ENCODE measurements around the gene TMIGD2.

Gene TMIGD2

GRCh38 chr19:4298810-4299550, 3.2 kb downstream of the TMIGD2 start:
- H3K36me3 ChIP-seq (ENCODE audit: control insufficient read depth in 1 of 2, insufficient read depth in 2 of 2, low read depth in 1 of 2, low read length in 2 of 2) = no peaks in the 10 kb centered on the region
- H4K91ac ChIP-seq (ENCODE audit: low read length) = no peak overlapping the region
- no peaks in the 10 kb centered on the region for H3K9me3 ChIP-seq (ENCODE audit: control insufficient read depth, low read length)
- no peak overlapping the region for H2BK15ac ChIP-seq (ENCODE audit: low read depth, poor library complexity, severe bottlenecking)
- H4K8ac ChIP-seq (ENCODE audit: low read length) = no peak overlapping the region
- H2AK5ac ChIP-seq (ENCODE audit: low read length, severe bottlenecking) = no peak overlapping the region
- no peak overlapping the region for H3K9ac ChIP-seq (ENCODE audit: low read length)
- WGBS = 76% methylated on average over 8 of the region's 8 CpGs
- H2BK5ac ChIP-seq (ENCODE audit: low read depth, low read length, poor library complexity, severe bottlenecking) = no peak overlapping the region
- H2AFZ ChIP-seq (ENCODE audit: low read depth, low read length) = no peak overlapping the region
- H2BK120ac ChIP-seq (ENCODE audit: low read depth, low read length) = no peak overlapping the region
- H3K4ac ChIP-seq (ENCODE audit: low read depth in 1 of 2, low read length in 2 of 2) = no peak overlapping the region
- H3K4me2 ChIP-seq (ENCODE audit: low read length, poor library complexity, severe bottlenecking) = no peak overlapping the region
- H3K79me1 ChIP-seq (replicated peaks; ENCODE audit: low read length, poor library complexity, severe bottlenecking) = no peaks in the 10 kb centered on the region
- H3K4me3 ChIP-seq (ENCODE audit: insufficient read depth in 1 of 2, low read depth in 1 of 2, low read length in 2 of 2) = no peak overlapping the region
- peaks cover 5 to 35% of the 10 kb centered on the region in 2 experiments for H3K27me3 ChIP-seq (ENCODE audit: control insufficient read depth in 1 of 2, insufficient read depth in 1 of 2, low read length in 2 of 2)
- no peak overlapping the region for H2BK12ac ChIP-seq (ENCODE audit: low read length in 2 of 2)
- H3K18ac ChIP-seq (ENCODE audit: low read depth in 1 of 2, low read length in 2 of 2) = no peak overlapping the region
- no peak overlapping the region for H3K27ac ChIP-seq (ENCODE audit: low read length, poor library complexity, severe bottlenecking)
- H3K14ac ChIP-seq (ENCODE audit: low read length in 2 of 2) = no peak overlapping the region
- no peak for DNase-seq
- H3K23ac ChIP-seq (ENCODE audit: low read length in 2 of 2) = no peak overlapping the region
- H3K4me1 ChIP-seq (ENCODE audit: control insufficient read depth, insufficient read depth, low read depth, low read length) = peaks cover 2% of the 10 kb centered on the region

- no peak overlapping the region for H2AK5ac ChIP-seq (ENCODE audit: low read length, severe bottlenecking)
- WGBS = 81% methylated on average over 26 of the region's 27 CpGs
Measured at GRCh38 chr19:4297901-4298809, 4.0 kb downstream of the TMIGD2 start.

GRCh38 chr19:4295972-4296771, 6.0 kb downstream of the TMIGD2 start:
- H3K4ac ChIP-seq (ENCODE audit: low read depth in 1 of 2, low read length in 2 of 2) = no peak overlapping the region
- no peak overlapping the region for H3K23ac ChIP-seq (ENCODE audit: low read length in 2 of 2)
- H2BK120ac ChIP-seq (ENCODE audit: low read depth, low read length) = no peak overlapping the region
- H3K27me3 ChIP-seq (ENCODE audit: control insufficient read depth in 1 of 2, insufficient read depth in 1 of 2, low read length in 2 of 2) = peaks cover 5 to 42% of the 10 kb centered on the region in 2 experiments
- H3K79me1 ChIP-seq (replicated peaks; ENCODE audit: low read length, poor library complexity, severe bottlenecking) = no peaks in the 10 kb centered on the region
- no peak overlapping the region for H4K8ac ChIP-seq (ENCODE audit: low read length)
- H2AK5ac ChIP-seq (ENCODE audit: low read length, severe bottlenecking) = no peak overlapping the region
- peaks cover 2% of the 10 kb centered on the region for H3K4me1 ChIP-seq (ENCODE audit: control insufficient read depth, insufficient read depth, low read depth, low read length)
- H3K9me3 ChIP-seq (ENCODE audit: control insufficient read depth, low read length) = no peaks in the 10 kb centered on the region
- 66% methylated on average over 8 of the region's 14 CpGs for WGBS
- no peak overlapping the region for H2AFZ ChIP-seq (ENCODE audit: low read depth, low read length)
- H3K4me2 ChIP-seq (ENCODE audit: low read length, poor library complexity, severe bottlenecking) = no peak overlapping the region
- no peak overlapping the region for H4K91ac ChIP-seq (ENCODE audit: low read length)
- no peak overlapping the region for H2BK15ac ChIP-seq (ENCODE audit: low read depth, poor library complexity, severe bottlenecking)
- H3K4me3 ChIP-seq (ENCODE audit: insufficient read depth in 1 of 2, low read depth in 1 of 2, low read length in 2 of 2) = no peak overlapping the region
- H3K18ac ChIP-seq (ENCODE audit: low read depth in 1 of 2, low read length in 2 of 2) = no peak overlapping the region
- H2BK5ac ChIP-seq (ENCODE audit: low read depth, low read length, poor library complexity, severe bottlenecking) = no peak overlapping the region
- no peak for DNase-seq
- H3K27ac ChIP-seq (ENCODE audit: low read length, poor library complexity, severe bottlenecking) = no peak overlapping the region
- no peaks in the 10 kb centered on the region for H3K36me3 ChIP-seq (ENCODE audit: control insufficient read depth in 1 of 2, insufficient read depth in 2 of 2, low read depth in 1 of 2, low read length in 2 of 2)
- H2BK12ac ChIP-seq (ENCODE audit: low read length in 2 of 2) = no peak overlapping the region
- H3K9ac ChIP-seq (ENCODE audit: low read length) = no peak overlapping the region
- H3K14ac ChIP-seq (ENCODE audit: low read length in 2 of 2) = no peak overlapping the region

More at GRCh38 chr19:4297901-4298809, 4.0 kb downstream of the TMIGD2 start:
- H3K9ac ChIP-seq (ENCODE audit: low read length) = no peak overlapping the region
- no peak overlapping the region for H2BK5ac ChIP-seq (ENCODE audit: low read depth, low read length, poor library complexity, severe bottlenecking)
- no peak overlapping the region for H2BK120ac ChIP-seq (ENCODE audit: low read depth, low read length)
- peaks cover 2% of the 10 kb centered on the region for H3K4me1 ChIP-seq (ENCODE audit: control insufficient read depth, insufficient read depth, low read depth, low read length)
- peaks cover 5 to 36% of the 10 kb centered on the region in 2 experiments for H3K27me3 ChIP-seq (ENCODE audit: control insufficient read depth in 1 of 2, insufficient read depth in 1 of 2, low read length in 2 of 2)
- no peak overlapping the region for H3K4ac ChIP-seq (ENCODE audit: low read depth in 1 of 2, low read length in 2 of 2)
- no peak overlapping the region for H3K23ac ChIP-seq (ENCODE audit: low read length in 2 of 2)
- no peak overlapping the region for H2AFZ ChIP-seq (ENCODE audit: low read depth, low read length)
- H3K79me1 ChIP-seq (replicated peaks; ENCODE audit: low read length, poor library complexity, severe bottlenecking) = no peaks in the 10 kb centered on the region
- no peaks in the 10 kb centered on the region for H3K9me3 ChIP-seq (ENCODE audit: control insufficient read depth, low read length)
- DNase-seq = no peak
- H2BK15ac ChIP-seq (ENCODE audit: low read depth, poor library complexity, severe bottlenecking) = peak overlapping the region; percentile 28
- peak overlapping the region in 1 of 2 experiments; percentile 46 for H3K14ac ChIP-seq (ENCODE audit: low read length in 2 of 2)
- no peaks in the 10 kb centered on the region for H3K36me3 ChIP-seq (ENCODE audit: control insufficient read depth in 1 of 2, insufficient read depth in 2 of 2, low read depth in 1 of 2, low read length in 2 of 2)
- H3K27ac ChIP-seq (ENCODE audit: low read length, poor library complexity, severe bottlenecking) = no peak overlapping the region
- H4K91ac ChIP-seq (ENCODE audit: low read length) = no peak overlapping the region
- H3K18ac ChIP-seq (ENCODE audit: low read depth in 1 of 2, low read length in 2 of 2) = no peak overlapping the region
- H4K8ac ChIP-seq (ENCODE audit: low read length) = no peak overlapping the region
- no peak overlapping the region for H3K4me3 ChIP-seq (ENCODE audit: insufficient read depth in 1 of 2, low read depth in 1 of 2, low read length in 2 of 2)
- no peak overlapping the region for H2BK12ac ChIP-seq (ENCODE audit: low read length in 2 of 2)
- H3K4me2 ChIP-seq (ENCODE audit: low read length, poor library complexity, severe bottlenecking) = no peak overlapping the region

Measured in mesenchymal stem cell (in vitro differentiated cells and primary cell).